ENCODE measurements around the gene TPRX1. TPM values are rescaled to one million over a fixed set of nuclear protein-coding genes. Genes with fewer than 3 reads are reported as not detected.

TPRX1 gene
- total and polyA plus RNA-seq, 2 donors (not counting 3 experiments of a cell fraction or from before 2014, with no cell fraction given): not detected

DNA sequence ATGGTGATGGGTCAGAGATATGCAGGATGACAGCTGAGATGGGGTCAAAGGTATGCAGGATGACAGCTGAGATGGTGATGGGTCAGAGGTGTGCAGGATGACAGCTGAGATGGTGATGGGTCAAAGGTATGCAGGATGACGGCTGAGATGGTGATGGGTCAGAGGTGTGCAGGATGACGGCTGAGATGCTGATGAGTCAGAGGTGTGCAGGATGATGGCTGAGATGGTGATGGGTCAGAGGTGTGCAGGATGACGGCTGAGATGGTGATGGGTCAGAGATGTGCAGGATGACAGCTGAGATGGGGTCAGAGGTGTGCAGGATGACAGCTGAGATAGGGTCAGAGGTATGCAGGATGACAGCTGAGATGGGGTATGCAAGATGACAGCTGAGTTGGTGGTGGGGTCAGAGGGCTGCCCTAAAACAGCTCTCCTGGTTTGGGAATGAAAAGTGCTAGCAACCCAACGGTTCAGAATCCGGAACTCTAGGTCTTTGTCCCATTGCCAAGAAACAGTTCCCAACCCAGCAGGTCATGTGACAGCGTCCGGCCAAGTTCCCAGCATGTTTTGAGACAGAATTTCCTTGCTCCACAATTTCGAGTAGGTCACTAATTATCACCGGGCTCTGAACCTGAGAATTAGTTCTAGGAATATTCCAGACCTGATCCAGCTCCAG is 22.6 kb downstream of the TPRX1 start:
- Histone ChIP-seq H3K4me1 (ENCODE audit: control insufficient read depth, extremely low read depth, insufficient read depth, low read length) (peaks cover 11% of the 10 kb centered on the region), H3K9me1 (replicated peaks; ENCODE audit: control insufficient read depth, extremely low read depth, insufficient read depth, low read length) (no peaks in the 10 kb centered on the region), H3K9ac (replicated peaks; ENCODE audit: extremely low read depth, insufficient read depth, low read length) (no peak overlapping the region), H3K36me3 (ENCODE audit: control insufficient read depth in 2 of 2, extremely low read depth in 1 of 2, insufficient read depth in 2 of 2, low read length in 2 of 2) (peaks cover 4 to 28% of the 10 kb centered on the region in 2 experiments), H3K79me2 (ENCODE audit: control insufficient read depth, insufficient read depth, low read length) (peaks cover 30% of the 10 kb centered on the region), H3K9me3 (replicated peaks; ENCODE audit: control insufficient read depth, insufficient read depth, low read length) (no peaks in the 10 kb centered on the region), H2AFZ (ENCODE audit: low read depth, low read length) (no peak overlapping the region), H3K4me3 (replicated peaks in 1 of 3; ENCODE audit: insufficient read depth in 1 of 3, low read depth in 1 of 3, low read length in 3 of 3) (no peak overlapping the region), H4K20me1 (replicated peaks; ENCODE audit: control insufficient read depth, extremely low read depth, insufficient read depth, low read length) (no peaks in the 10 kb centered on the region), H3K27me3 (ENCODE audit: control insufficient read depth in 2 of 2, insufficient read depth in 2 of 2, low read length in 2 of 2) (no peaks in the 10 kb centered on the region), H3K27ac (ENCODE audit: insufficient read depth, low read depth, low read length) (no peak overlapping the region), H3K4me2 (ENCODE audit: insufficient read depth, low read length) (no peak overlapping the region)
- POLR2A ChIA-PET: no interaction called here
- dilution Hi-C loops (cut with MboI; ENCODE audit: extremely low pct_ligation_motif_present, low sequenced_read_pairs) (no loop called here), intact Hi-C loops (cut with micrococcal nuclease) (no loop called here)
- no peak for TF ChIP-seq JUN (IDR thresholded peaks at IDR 0.05; ENCODE audit: borderline replicate concordance, insufficient read depth, insufficient read length, low read depth)
- TF ChIP-seq MAX (IDR thresholded peaks at IDR 0.05; ENCODE audit: insufficient read depth, insufficient read length): no peak
- TF ChIP-seq GATA2 (IDR thresholded peaks at IDR 0.05; ENCODE audit: insufficient read depth, insufficient read length, low read depth, low read length): no peak
- TF ChIP-seq FOS (IDR thresholded peaks at IDR 0.05; ENCODE audit: borderline replicate concordance, insufficient read depth, low read length): no peak
- TF ChIP-seq POLR2A (IDR thresholded peaks at IDR 0.05; ENCODE audit: low read depth, low read length): no peak
- TF ChIP-seq MYC (IDR thresholded peaks at IDR 0.05; ENCODE audit: low read depth, low read length): no peak
- TF ChIP-seq CTCF (IDR thresholded peaks at IDR 0.05; ENCODE audit: extremely low read depth in 1 of 2, insufficient read depth in 1 of 2, low read depth in 1 of 2, low read length in 2 of 2): no peak
- TF ChIP-seq POLR2AphosphoS5 (IDR thresholded peaks at IDR 0.05; ENCODE audit: insufficient read depth, low read depth, low read length): no peak
- no peak for TF ChIP-seq EZH2 (IDR thresholded peaks at IDR 0.05; ENCODE audit: borderline replicate concordance, low read depth, low read length, severe bottlenecking)
- CTCF ChIA-PET: interaction anchor here (1.0 to 3.0 kb wide), 2 partner anchors 16 to 68 kb away, joined by 3 to 20 read pairs; partner anchors contain the start of gene EHD2
- FAIRE-seq: no peak
- no peak for DNase-seq (ENCODE audit: low read depth, low spot score)
- no TSS peak for BruUV-seq (replicated peaks)

All from endothelial cell of umbilical vein (primary cell).